Measurements from ENCODE around the gene KCP.

Gene KCP

DNA sequence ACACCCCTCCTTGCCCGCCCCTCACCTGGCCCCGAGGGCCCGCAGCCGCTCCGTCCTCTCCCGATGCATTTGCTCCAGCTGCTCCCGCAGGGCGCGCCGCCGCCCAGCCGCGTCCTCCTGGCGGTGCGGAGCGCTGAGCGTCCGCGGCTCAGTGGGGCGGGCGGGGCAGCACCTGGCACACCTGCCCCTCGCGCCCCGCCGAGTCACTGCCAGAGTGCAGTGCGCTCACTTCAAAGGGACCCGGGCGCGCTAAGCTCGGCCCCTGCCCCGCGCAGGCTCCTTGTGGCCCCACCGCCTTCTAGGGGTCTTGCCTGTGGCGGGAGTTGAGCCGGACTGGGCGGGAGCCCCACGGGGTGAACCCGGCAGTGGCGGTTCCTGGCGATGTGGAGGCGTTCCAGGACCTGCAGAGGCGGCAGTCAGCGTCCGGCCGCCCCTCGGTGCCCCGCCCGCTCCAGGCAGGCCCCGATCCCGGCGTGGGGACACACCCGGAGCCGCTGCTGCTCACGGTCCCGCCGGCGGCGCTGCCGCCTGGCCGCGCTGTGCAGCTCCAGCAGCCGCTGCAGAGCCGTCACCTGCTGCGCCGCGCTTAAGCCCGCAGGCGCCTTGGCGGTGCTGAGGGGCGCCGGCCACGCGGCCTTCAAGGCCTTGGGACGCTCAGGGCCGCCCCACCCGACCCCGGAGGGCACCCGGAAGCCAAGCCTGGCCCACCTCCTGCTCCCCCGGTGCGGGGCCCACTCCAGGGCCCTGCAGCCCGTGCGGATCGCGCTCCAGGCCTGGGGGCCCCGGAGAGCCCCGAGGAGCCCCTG is 41.2 kb downstream of the KCP start:
- DNase-seq (ENCODE audit: low read depth): peak; percentile 60
- TF ChIP-seq, protein P1, sequence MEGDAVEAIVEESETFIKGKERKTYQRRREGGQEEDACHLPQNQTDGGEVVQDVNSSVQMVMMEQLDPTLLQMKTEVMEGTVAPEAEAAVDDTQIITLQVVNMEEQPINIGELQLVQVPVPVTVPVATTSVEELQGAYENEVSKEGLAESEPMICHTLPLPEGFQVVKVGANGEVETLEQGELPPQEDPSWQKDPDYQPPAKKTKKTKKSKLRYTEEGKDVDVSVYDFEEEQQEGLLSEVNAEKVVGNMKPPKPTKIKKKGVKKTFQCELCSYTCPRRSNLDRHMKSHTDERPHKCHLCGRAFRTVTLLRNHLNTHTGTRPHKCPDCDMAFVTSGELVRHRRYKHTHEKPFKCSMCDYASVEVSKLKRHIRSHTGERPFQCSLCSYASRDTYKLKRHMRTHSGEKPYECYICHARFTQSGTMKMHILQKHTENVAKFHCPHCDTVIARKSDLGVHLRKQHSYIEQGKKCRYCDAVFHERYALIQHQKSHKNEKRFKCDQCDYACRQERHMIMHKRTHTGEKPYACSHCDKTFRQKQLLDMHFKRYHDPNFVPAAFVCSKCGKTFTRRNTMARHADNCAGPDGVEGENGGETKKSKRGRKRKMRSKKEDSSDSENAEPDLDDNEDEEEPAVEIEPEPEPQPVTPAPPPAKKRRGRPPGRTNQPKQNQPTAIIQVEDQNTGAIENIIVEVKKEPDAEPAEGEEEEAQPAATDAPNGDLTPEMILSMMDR (IDR thresholded peaks at IDR 0.05; ENCODE audit: insufficient read depth, low read depth, low read length, missing control alignments): no peak
- H3K4me3 ChIP-seq (ENCODE audit: low read length): peak overlapping the region; percentile 47

DNA sequence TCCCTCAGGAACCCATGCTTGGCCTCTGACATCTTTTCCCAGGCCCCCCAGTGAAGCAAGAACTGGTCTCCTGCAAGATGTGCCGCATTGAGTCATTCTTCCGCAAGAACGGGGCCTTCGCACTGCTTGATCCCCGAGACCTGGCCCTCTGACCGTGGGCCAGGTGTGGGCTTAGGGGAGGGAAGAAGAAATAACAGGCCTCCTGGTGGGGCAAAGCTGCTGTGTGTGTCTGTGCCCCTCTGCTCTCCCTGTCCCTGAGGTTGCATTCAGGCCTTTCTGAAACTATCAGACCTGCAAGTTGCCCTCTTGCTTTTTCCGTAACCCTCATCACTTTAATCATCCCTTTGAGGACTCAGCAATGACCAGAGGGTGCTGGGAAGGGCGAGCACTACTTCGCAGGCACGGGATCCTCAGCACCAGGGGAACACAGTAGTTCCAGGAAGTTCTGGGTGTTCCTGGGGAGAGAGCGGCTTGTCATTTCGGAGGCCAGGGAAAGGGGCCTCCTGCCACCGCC is 41.8 kb downstream of the KCP start:
- TF ChIP-seq, protein P1 (IDR thresholded peaks at IDR 0.05; ENCODE audit: insufficient read depth, low read depth, low read length, missing control alignments): no peak
- H3K4me3 ChIP-seq (ENCODE audit: low read length): peak overlapping the region; percentile 11
- no peak for DNase-seq (ENCODE audit: low read depth)

DNA sequence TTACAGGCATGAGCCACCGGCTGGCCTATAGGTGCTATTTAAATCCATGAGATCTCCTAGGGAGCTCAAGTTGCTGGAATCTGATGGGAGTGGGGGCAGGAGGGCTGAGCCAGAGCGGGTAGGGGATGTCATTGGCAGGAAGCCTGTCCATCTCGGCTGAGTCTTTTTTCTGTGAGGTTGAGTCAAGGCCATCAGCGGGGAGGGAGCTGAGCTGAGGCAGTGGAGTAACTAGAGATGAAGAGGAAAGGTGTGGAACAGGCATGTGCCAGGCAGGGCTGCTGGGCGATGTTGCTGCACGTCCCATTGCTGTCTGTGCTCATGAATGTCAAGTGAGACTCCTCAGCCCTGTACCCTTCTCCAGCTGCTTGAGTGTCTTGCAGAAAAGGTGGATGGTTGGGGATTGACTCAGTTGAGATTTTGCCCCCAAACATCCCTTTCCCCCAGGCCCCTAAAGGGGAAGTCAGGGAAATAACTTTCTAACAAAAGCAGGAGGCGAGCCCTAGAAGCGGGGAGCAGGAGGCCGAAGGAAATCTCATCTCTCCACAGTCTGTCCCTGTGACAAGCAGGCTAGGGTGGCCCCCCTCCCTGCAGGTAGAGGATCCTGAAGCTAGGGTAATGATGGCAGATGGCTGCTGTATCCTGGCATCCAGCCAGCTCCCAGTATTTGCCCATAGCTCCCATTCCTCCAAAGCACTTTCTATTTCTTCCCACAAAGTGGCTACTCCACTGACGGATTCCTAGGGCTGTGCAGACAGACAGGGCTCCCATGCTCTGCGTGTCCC is 42.5 kb downstream of the KCP start:
- H3K4me3 ChIP-seq (ENCODE audit: low read length): no peak overlapping the region
- peak; percentile 89 for DNase-seq (ENCODE audit: low read depth)
- TF ChIP-seq, protein P1 (IDR thresholded peaks at IDR 0.05; ENCODE audit: insufficient read depth, low read depth, low read length, missing control alignments): no peak

DNA sequence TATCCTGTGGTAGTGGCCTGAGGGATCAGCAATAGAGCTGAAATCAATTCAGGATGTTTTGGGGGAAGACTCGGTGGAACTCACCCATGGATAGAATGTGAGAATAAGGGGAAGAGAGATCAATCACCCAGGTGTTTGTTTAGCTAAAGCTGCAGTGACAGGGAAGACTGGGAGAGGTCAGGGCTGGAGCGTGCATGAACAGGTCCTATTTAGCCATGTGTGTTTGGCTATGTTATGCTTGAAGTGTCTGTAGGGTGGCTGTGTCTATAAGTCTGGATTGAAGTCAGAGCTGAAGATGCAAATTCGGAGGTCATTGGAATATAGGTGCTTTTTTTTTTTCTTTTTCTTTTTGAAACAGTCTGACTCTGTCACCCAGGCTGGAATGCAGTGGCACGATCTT is 43.3 kb downstream of the KCP start:
- TF ChIP-seq, protein P1 (IDR thresholded peaks at IDR 0.05; ENCODE audit: insufficient read depth, low read depth, low read length, missing control alignments): no peak
- DNase-seq (ENCODE audit: low read depth): peak; percentile 73
- H3K4me3 ChIP-seq (ENCODE audit: low read length): no peak overlapping the region

DNA sequence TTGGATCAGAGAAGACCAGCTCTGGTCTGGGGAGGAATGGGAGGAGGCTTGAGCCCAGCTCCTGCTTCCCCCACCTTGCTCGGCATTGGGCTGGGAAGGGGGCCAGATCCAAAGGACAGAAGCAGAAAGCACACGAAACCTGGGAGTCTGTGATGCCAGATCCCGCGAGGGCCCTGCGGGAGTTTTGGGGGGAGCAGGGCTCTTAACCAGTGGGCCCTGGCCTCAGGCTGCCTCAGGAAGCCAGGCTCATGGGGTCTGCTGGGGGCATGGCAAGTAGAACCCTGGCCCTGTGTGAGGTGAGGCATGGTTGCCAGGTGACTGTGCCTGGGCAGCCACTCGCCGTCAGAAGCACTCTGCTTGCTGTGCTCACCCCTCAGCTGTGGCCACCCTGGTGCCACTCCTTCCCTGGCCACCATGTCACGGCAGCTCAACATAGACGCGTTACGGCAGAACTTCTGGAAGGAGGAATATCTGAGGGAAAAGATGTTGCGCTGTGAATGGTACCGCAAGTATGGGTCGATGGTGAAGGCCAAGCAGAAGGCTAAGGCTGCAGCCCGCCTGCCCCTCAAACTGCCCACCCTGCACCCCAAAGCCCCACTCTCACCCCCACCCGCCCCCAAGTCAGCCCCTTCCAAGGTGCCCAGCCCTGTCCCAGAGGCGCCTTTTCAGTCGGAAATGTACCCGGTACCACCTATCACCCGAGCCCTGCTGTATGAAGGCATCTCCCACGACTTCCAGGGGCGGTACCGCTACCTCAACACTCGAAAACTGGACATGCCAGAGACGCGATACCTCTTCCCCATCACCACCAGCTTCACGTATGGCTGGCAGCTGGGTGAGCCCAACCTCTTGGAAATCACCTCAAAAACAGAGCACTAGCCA is 44.3 kb downstream of the KCP start:
- no peak overlapping the region for H3K4me3 ChIP-seq (ENCODE audit: low read length)
- TF ChIP-seq, protein P1 (IDR thresholded peaks at IDR 0.05; ENCODE audit: insufficient read depth, low read depth, low read length, missing control alignments): no peak
- no peak for DNase-seq (ENCODE audit: low read depth)

DNA sequence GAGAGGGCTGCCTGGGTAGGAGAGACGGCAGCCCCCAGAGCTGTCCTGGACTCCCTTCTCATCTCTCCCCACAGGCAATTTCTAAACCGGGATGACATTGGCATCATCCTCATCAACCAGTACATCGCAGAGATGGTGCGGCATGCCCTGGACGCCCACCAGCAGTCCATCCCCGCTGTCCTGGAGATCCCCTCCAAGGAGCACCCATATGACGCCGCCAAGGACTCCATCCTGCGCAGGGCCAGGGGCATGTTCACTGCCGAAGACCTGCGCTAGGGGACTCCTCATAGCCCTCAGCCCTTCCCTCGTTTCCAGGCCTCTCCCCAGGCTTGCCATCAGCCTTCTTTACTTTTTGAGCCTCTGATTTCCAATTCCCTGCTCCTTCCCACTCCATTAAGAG is 45.2 kb downstream of the KCP start:
- DNase-seq (ENCODE audit: low read depth): no peak
- no peak overlapping the region for H3K4me3 ChIP-seq (ENCODE audit: low read length)
- TF ChIP-seq, protein P1 (IDR thresholded peaks at IDR 0.05; ENCODE audit: insufficient read depth, low read depth, low read length, missing control alignments): no peak

Data from epithelial cell of esophagus (primary cell).